Medulla oblongata (tissue), 1 donor: Measurements from ENCODE around the gene CGB1.

Experiments
- DNase-seq: peaks from one replicate; pipeline ENCODE4 v3.0.0-alpha.2; 2015; ENCODE audit errors: extremely low spot score

CGB1 gene

DNA sequence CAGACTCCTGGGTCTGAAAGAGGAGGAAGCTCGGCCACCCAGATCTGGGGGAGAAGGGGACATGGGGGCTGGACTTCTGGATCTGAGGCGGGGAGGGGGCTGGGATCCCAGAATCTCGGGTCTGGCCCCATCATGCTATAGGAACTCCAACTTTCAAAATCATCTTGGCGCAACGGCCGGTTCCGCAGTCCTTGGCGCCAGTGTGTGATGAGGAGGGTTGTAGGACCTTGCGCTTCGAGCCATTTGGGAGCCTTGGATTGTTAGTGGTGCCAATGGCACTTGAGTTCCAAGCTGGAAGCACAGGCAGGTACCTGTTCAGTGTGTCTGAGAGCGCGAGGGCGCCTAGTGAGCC, 42.7 kb downstream of the CGB1 start:
- no peak for DNase-seq

- peak; percentile 100 for DNase-seq
Observed at GRCh38 chr19:48993175-48994034, 43.3 kb downstream of the CGB1 start, which contains the start of the genes GYS1 and RUVBL2. Gene GYS1, minus strand, starts transcription at chr19:48993309. Its CDS starts 197 bp downstream, at chr19:48993112. Gene RUVBL2, plus strand, starts transcription at chr19:48993887. Its CDS starts 25 bp downstream, at chr19:48993912.

DNA sequence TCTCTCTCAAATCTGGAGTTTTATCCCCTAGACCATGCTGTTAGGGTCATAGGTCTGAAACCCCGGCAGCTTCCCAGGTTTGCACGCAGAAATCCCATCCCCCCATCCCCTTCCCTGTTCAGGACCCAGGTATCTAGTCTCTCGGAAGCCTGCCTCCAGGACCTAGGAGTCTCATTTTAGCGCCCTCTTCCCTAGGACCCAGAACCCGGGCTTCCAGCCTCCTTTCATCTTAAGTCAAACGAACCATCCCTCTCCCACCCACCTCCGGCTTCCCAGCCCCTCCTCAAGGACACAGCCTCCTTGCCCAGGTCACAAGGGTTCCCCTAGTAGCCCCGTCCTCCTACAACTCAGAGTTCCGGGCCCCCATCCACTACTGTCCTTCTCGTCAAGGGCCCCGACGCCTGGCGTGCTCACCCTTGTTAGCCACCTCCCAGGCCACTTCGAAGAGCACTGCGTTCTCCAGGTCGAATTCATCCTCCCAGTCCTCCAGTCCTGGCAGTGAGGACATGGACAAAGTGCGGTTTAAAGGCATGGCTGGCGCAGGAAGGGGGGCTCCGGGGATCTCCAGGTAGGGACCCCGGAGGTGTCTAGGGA, 44.0 kb downstream of the CGB1 start:
- DNase-seq: peak; percentile 38

GRCh38 chr19:48991873-48992580, 44.7 kb downstream of the CGB1 start:
- peak; percentile 62 for DNase-seq

GRCh38 chr19:48991011-48991609, 45.6 kb downstream of the CGB1 start:
- DNase-seq: no peak

DNA sequence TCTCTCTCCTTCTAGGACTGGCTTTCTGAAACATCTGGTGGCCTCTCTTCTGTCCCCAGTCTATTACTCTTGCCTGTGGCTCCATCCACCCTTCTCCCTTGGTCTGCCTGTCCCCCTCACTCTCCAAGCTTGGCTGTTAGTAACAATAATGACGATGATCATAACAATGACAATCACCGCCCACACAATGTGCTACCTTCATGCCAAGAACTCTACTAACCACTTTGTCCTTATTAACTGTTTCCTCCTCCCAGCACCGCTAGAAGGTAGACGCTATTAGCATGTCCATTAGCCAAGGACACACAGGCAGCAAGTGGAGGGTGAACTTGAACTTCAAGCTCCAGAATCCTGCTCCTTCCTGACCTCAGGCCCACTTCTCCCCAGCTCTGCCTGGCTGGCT, 46.3 kb downstream of the CGB1 start:
- DNase-seq: no peak

DNA sequence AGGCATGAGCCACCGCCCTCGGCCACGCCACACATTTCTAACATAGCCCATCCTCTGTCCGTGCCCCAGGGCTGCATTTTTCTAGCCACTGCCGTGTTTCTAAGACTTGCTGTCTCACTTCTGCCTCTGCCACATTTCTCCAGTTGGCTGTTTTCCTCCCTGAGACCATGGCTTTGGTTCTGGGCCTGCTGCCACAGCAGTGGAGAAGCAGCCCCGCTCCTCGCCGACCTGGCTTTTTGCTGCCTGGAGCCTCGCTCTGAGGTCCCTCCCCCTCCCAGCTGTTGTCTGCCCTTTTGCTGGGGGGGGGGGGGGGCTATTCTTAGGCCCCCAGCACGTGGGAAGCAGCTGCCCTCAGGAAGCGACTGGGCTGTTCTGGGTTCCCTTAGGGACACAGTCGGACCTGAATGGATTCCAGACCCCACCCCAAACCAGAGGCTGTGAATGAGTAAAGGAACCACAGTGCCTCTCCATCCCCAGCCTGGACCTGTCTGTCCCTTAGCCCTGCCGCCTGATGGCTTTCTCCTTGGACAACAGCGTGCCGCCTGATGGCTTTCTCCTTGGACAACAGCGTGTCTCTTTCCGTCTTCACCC, 46.9 kb downstream of the CGB1 start:
- peak; percentile 66 for DNase-seq

DNA sequence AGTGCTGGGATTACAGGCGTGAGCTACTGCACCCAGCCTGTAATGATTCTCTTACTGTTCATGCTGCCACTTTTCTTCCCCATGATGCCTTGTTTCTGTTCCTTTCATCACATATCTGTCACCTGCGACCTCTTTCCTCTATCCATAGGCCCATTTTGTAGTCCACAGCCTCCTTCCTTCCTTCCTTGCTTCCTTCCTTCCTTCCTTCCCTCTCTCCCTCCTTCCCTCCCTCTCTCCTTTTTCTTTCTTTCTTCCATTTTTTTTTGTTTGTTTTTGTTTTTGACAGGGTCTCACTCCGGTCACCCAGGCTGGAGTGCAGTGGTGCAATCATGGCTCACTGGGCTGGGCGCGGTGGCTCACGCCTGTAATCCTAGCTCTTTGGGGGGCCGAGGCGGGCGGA, 47.8 kb downstream of the CGB1 start:
- no peak for DNase-seq

- DNase-seq: no peak
Observed at GRCh38 chr19:48988286-48988685, 48.4 kb downstream of the CGB1 start.

GRCh38 chr19:48987323-48987722, 49.4 kb downstream of the CGB1 start:
- DNase-seq: no peak

GRCh38 chr19:48986211-48986610, 50.5 kb downstream of the CGB1 start:
- no peak for DNase-seq

GRCh38 chr19:48985711-48986110, 51.0 kb downstream of the CGB1 start:
- no peak for DNase-seq
